ENCODE measurements around the gene MICAL2. TPM values are rescaled to one million over a fixed set of nuclear protein-coding genes. Genes with fewer than 3 reads are reported as not detected.

MICAL2 gene
- total RNA-seq, 3 donors from 2014 or later = 263 to 384 (median 312) TPM

- TF ChIP-seq CTCF (IDR thresholded peaks at IDR 0.05) = no peak
- H3K36me3 ChIP-seq (ENCODE audit: low read depth) = no peaks in the 10 kb centered on the region
- ATAC-seq (peak; percentile 36), DNase-seq (no peak)
- intact Hi-C loops (cut with DNase I, micrococcal nuclease) = no loop called here
- no peaks in the 10 kb centered on the region for H3K4me1 ChIP-seq (ENCODE audit: low read depth)
- no peak overlapping the region for H3K4me3 ChIP-seq
- H3K9me3 ChIP-seq = no peaks in the 10 kb centered on the region
Observed at GRCh38 chr11:12270215-12270797, 159.9 kb downstream of the MICAL2 start.

- Histone ChIP-seq H3K36me3 (ENCODE audit: low read depth) (no peaks in the 10 kb centered on the region), H3K4me1 (ENCODE audit: low read depth) (no peaks in the 10 kb centered on the region), H3K4me3 (no peak overlapping the region), H3K9me3 (no peaks in the 10 kb centered on the region)
- no peak for DNase-seq
- no peak for ATAC-seq
- no peak for TF ChIP-seq CTCF (IDR thresholded peaks at IDR 0.05)
- intact Hi-C loops (cut with DNase I, micrococcal nuclease) = no loop called here
Observed at GRCh38 chr11:12270817-12271216, 160.4 kb downstream of the MICAL2 start.

GRCh38 chr11:12271241-12271640 is 160.9 kb downstream of the MICAL2 start:
- H3K36me3 ChIP-seq (ENCODE audit: low read depth) = no peaks in the 10 kb centered on the region
- DNase-seq (no peak), ATAC-seq (no peak)
- no peak overlapping the region for H3K4me3 ChIP-seq
- intact Hi-C loops (cut with DNase I, micrococcal nuclease) = no loop called here
- H3K9me3 ChIP-seq = no peaks in the 10 kb centered on the region
- TF ChIP-seq CTCF (IDR thresholded peaks at IDR 0.05) = no peak
- H3K4me1 ChIP-seq (ENCODE audit: low read depth) = no peaks in the 10 kb centered on the region

- intact Hi-C loops (cut with DNase I, micrococcal nuclease) = no loop called here
- H3K4me3 ChIP-seq = no peak overlapping the region
- no peaks in the 10 kb centered on the region for H3K4me1 ChIP-seq (ENCODE audit: low read depth)
- H3K9me3 ChIP-seq = no peaks in the 10 kb centered on the region
- H3K36me3 ChIP-seq (ENCODE audit: low read depth) = no peaks in the 10 kb centered on the region
- ATAC-seq = no peak
- no peak for TF ChIP-seq CTCF (IDR thresholded peaks at IDR 0.05)
- DNase-seq = no peak
Observed at GRCh38 chr11:12271826-12272366, 161.5 kb downstream of the MICAL2 start.

GRCh38 chr11:12272821-12273617 is 162.6 kb downstream of the MICAL2 start:
- no peak for ATAC-seq

More at GRCh38 chr11:12272821-12273617, 162.6 kb downstream of the MICAL2 start:
- Histone ChIP-seq H3K4me3 (no peak overlapping the region), H3K36me3 (ENCODE audit: low read depth) (no peaks in the 10 kb centered on the region), H3K4me1 (ENCODE audit: low read depth) (no peaks in the 10 kb centered on the region), H3K9me3 (no peaks in the 10 kb centered on the region)
- DNase-seq = no peak
- intact Hi-C loops (cut with DNase I, micrococcal nuclease) = no loop called here
- TF ChIP-seq CTCF (IDR thresholded peaks at IDR 0.05) = no peak
